Suprapubic skin (tissue), 3 donors: ENCODE measurements around the gene HBEGF.

Experiments
- POLR2A ChIP-seq, 2 donors: fragments of 450-650 bp; IDR thresholded peaks; one replicate each; pipeline ENCODE4 v1.6.1; 2017; ENCODE audit warnings: antibody characterized with exemption in 2 of 2, mild to moderate bottlenecking in 2 of 2, moderate library complexity in 2 of 2
- TF ChIP-seq, protein P1 (sequence below), 2 donors: fragments of 200-600 bp in 1 of 2; fragments of 450-650 bp in 1 of 2; sonication (generic) in 1 of 2; IDR thresholded peaks; one replicate each; pipeline ENCODE4 v1.5.1; 2016 to 2019; ENCODE audit warnings: antibody characterized with exemption in 2 of 2, mild to moderate bottlenecking in 1 of 2, moderate library complexity in 1 of 2

DNA sequence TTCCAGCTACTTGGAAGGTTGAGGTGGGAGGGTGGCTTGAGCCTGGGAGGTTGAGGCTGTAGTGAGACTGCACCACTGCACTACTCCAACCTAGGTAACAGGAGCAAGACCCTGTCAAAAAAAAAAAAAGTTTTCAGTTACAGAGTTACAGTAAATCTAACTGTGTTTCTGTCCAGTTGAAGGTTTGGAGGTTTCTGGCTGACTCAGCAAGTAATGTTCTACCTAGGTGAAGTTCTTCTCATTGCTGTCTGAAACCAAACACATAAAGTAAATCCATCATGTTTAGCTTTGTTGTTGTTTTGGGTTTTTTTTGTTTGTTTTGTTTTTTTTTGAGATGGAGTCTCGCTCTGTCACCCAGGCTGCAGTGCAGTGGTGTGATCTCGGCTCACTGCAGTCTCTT is 47.3 kb upstream of the HBEGF start:
- no peak for TF ChIP-seq POLR2A (IDR thresholded peaks at IDR 0.05)
- TF ChIP-seq, protein P1, sequence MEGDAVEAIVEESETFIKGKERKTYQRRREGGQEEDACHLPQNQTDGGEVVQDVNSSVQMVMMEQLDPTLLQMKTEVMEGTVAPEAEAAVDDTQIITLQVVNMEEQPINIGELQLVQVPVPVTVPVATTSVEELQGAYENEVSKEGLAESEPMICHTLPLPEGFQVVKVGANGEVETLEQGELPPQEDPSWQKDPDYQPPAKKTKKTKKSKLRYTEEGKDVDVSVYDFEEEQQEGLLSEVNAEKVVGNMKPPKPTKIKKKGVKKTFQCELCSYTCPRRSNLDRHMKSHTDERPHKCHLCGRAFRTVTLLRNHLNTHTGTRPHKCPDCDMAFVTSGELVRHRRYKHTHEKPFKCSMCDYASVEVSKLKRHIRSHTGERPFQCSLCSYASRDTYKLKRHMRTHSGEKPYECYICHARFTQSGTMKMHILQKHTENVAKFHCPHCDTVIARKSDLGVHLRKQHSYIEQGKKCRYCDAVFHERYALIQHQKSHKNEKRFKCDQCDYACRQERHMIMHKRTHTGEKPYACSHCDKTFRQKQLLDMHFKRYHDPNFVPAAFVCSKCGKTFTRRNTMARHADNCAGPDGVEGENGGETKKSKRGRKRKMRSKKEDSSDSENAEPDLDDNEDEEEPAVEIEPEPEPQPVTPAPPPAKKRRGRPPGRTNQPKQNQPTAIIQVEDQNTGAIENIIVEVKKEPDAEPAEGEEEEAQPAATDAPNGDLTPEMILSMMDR (IDR thresholded peaks at IDR 0.05): no peak
